IPS-18c (cell line): ENCODE data around the gene SEPHS2.
"Not testable (repeated sequence)": the region's sequence is repeated elsewhere in the genome, so short reads cannot be mapped to it uniquely, and the experiment has no call there.

Experiments
- H3K4me3 ChIP-seq: 2 replicates; pipeline ENCODE4 v1.7.0; 2013; ENCODE audit warnings: low read depth, mild to moderate bottlenecking, low read length, moderate library complexity; ENCODE audit not compliant: insufficient read depth
- H3K9me3 ChIP-seq: one replicate; pipeline ENCODE4 v1.6.1; 2013; ENCODE audit warnings: mild to moderate bottlenecking, low read length, moderate library complexity; ENCODE audit not compliant: control insufficient read depth, insufficient read depth

Gene SEPHS2

DNA sequence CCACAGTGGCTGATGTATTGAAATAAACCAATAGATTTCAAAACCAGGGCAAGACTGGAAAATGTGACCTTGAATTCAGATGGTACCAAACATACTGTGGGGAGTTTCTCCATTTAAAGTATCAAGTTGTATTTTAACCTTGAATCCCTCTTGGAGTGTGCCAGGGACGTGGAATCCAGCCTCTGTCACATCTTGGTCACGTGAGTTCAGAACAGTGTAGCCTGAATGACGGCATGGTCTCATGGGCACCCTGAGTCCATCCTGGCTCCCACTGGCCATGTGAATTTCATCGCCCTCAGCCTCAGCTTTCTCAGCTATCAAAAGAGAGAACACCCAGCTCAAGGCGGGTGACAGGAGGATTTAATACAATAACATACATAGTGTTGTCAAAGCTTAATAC is 31.5 kb downstream of the SEPHS2 start:
- no peak overlapping the region for H3K4me3 ChIP-seq
- no peaks in the 10 kb centered on the region for H3K9me3 ChIP-seq

DNA sequence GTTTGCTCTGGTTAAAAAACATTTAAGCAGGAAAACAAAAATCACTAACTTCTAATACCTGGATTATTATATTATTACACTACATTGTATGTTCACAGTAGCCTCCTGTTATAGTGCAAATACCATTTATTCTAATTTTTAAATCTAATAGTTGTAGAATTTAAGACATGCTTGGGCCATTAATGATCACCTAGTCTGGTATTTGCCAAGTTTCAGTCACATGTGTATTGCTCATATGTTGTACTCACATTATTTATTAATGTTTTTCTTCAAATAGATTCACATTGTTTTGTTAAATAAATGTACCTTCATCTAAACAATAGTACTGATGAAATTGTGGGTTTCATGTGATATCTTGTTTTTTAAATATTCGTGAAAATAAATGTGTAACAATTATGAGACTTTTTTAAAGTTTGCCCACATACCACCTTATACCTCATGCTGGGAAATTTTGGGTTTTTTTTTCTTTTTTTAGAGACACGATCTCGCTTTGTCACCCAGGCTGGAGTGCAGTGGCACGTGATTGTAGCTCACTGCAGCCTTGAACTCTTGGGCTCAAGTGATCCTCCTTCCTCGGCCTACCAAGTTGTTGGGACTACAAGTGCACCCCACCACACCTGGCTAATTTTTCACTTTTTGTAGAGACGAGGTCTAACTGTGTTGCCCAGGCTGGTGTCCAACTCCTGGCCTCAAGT is 32.4 kb downstream of the SEPHS2 start:
- no peak overlapping the region for H3K4me3 ChIP-seq
- no peaks in the 10 kb centered on the region for H3K9me3 ChIP-seq

DNA sequence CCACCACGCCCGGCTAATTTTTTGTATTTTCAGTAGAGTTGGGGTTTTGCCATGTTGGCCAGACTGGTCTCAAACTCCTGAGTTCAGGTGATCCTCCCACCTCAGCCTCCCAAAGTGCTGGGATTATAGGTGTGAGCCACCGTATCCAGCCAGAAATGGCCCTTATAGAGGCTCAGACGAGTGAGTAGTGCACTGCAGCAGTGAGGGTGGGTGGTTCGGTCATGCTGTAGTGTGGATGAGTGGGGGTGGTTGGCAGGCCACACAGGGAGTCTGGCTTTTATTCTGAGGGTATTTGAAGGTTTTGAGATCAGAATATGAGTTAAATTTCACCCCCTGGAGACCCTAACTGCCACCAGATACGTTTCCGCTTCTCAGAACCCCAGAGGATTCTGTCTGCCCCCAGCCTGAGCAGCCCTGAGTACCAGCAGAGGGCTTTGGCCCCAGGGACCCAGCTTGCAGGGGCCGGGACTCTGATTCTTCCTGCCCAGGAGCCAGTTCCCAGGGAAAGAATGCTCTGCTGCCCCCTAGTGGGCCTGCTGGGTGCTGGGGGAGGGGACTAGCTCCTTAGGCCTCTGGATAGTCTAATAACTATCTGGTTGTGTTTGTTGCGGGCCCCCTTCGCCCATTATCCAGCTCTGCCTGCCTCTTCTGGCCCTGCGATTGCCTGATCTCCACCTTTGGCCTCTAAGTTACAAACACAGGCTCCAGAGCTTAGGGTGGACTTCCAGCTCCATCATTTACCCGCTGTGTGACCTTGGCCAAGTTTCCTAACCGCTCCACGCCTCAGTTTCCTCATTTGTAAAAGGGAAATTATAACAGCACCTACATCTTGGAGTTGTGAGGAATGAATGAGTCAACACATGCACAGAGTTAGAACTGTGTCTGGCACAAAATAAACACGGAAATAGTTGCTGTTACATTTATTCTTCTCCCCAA is 36.3 kb downstream of the SEPHS2 start:
- Histone ChIP-seq H3K4me3 (no peak overlapping the region), H3K9me3 (no peaks in the 10 kb centered on the region)

DNA sequence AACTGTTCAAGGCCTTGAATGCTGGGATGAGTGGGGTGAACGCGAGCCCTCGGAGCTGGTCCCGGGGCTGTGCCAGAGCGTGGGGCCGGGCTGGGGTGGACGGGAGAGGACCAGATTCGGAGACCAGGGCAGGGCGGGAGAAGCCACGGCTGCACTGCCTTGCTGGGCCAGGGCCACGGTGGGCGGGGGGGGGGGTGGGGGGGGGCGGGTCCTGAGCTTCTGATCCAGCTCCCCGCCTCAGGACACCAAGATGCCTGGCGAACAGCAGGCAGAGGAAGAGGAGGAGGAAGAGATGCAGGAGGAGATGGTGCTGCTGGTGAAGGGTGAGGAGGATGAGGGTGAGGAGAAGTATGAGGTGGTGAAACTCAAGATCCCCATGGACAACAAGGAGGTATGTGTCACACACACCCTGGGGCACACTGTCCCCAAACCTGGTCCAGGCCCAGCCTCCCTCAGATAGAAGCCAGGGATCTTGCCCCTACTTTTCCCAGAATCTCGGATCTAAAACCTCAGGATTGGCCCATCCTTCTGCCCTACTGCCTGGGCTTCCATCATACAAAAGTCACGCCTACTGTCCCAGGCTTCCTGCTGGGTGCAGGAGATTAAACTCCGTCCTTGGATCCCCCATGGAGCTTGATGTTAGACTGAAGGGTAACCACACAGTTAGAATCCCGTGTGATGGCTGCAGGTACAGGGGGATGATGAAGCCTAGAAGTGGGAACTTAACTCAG is 37.7 kb downstream of the SEPHS2 start:
- H3K9me3 ChIP-seq: no peaks in the 10 kb centered on the region
- peak overlapping the region; percentile 80 for H3K4me3 ChIP-seq

DNA sequence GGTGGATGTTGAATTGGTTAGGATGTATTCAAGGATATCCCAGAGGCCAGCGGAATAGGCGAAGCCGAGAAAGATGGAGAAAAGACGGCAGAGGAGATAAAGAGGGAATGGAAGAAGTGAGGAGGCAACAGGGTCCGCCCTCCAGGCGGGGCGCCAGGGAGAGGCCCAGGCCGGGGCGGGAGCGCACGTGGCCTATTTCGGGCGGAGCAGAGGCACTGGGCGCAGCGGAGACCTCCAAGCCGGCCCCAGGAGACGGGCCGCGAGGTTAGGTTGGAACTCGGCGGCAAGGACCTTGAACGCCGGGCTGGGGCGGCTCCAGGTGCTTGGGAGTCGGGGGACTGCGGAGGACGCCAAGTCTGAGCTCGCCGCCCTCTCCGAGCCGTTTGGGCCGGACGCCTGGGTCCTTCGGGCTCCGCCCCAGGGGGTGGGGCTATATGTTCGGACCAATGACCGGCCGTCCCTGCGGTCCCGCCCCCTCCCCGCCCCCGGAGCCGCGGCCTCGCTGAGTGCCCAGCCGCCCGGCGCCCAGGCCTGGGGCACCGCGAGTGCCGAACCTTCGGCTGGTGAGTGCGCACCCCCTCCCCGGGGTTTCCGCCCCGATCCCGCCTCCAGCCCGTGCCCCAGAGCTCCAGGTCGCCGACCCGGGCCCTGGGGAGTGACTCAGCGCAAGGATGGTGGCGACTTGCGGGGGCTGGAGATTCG is 38.4 kb downstream of the SEPHS2 start, which contains the start of gene ZNF771:
ZNF771 (plus strand) TSS at position 505 of the 702 bp plus-strand sequence. CDS start 448 bp downstream, outside the sequence.
- Histone ChIP-seq H3K4me3 (peak within 1 kb of the TSS; percentile 80), H3K9me3 (no peaks in the 10 kb centered on the region)

DNA sequence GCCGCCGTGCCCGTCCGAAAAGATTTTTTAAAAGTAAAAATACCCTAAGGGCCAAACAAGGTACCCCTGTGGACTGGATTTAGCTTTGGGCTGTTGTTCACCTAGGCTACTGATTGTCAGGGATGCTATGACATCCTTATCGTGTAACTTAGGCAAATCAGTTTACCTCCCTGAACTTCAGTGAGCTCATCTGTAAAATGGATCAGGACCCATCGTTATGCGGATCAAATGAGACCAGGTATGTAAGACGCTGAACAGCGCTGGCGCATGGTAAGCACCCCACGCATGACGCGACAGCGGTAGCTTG is 38.9 kb downstream of the SEPHS2 start:
- no peaks in the 10 kb centered on the region for H3K9me3 ChIP-seq

DNA sequence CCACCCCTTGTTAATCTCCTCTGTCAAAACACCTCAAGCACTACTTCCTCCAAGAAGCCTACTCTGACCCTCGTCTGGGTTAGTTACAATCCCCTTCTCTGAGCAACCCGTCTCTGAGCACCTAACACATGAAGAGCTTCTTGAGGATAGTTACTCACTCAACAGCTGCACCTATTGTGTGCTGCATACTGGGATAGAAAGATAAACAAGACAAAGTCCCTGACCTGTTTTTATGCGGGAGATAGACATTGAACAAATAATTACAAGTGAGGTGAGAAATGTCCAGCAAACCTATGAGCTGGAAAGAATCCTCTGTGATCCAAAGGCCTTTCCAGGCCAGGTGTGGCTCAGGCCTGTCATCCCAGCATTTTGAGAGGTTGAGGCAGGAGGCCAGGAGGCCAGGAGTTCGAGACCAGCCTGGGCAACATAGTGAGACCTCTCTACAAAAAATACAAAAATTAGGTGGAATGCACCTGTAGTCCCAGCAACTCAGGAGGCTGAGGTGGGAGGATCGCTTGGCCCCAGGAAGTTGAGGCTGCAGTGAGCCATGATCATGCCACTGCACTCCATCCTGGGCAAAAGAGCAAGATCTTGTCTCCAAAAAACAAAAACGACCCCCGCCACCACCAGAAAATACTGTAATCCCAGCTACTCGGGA is 43.8 kb downstream of the SEPHS2 start:
- H3K4me3 ChIP-seq: no peak overlapping the region
- no peaks in the 10 kb centered on the region for H3K9me3 ChIP-seq

More for the DNA sequence above, 38.9 kb downstream of the SEPHS2 start:
- H3K4me3 ChIP-seq: peak overlapping the region; percentile 80

DNA sequence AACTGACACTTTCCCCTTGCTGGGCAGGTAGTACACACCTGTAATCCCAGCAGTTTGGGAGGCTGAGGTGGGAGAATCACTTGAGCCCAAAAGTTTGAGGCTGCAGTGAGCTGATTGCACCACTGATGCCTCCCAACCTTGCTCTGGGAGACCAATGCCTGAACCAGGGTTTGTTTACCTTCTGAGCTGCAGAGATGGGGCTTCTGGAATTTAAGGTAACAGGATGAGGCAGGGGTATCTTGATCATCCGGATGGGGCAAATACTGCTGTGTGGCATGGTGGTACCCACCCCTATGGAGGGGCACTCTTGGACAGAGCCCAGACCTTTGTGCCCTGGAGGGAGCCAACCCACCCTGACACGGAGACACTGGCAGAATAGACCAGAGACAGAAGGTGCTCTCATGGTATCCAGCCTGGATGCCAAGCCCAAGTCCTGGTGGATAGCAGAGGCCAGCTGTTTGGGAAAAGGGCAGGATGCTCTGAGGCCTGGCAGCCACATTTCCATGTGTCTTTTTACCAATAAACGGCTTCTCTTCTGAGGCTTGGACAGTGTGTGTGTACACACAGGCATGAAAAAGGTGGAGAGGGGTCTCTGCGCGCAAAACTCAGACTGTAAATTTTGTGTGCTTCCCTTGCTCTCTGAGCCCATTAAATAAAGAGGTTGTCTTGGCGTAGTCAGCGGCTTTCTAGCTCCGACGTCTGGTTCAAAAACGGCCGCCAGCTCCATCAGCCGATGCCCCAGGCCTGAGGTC is 46.1 kb downstream of the SEPHS2 start:
- Histone ChIP-seq H3K4me3 (peak overlapping the region; percentile 60), H3K9me3 (no peaks in the 10 kb centered on the region)

DNA sequence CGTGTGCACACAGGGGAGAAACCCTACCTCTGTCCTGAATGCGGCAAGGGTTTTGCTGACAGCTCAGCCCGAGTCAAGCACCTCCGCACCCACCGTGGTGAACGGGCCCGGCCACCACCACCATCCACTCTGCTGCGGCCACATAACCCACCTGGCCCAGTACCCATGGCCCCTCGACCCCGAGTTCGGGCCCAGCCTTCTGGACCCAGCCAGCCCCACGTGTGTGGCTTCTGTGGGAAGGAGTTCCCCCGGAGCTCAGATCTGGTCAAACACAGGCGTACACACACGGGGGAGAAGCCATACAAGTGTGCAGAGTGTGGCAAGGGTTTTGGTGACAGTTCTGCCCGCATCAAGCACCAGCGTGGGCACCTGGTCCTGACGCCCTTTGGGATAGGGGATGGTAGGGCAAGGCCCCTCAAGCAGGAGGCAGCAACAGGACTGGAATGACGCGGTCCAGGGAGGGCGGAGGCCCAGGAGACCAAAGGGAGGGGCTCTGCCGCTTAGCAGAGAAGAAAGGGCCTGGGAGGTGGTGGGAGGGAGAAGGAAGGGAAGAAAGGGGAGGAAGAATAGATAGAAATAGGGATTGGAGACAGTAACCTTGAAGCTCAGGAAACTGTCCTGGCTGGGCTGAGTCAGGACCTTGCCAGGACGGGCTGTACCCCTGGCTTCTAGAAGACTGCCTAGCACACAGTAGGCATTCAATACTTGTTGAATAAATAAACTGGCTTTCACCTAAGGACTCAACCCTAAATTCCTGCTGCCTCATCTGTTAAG is 46.8 kb downstream of the SEPHS2 start:
- H3K9me3 ChIP-seq: no peaks in the 10 kb centered on the region
- no peak overlapping the region for H3K4me3 ChIP-seq

DNA sequence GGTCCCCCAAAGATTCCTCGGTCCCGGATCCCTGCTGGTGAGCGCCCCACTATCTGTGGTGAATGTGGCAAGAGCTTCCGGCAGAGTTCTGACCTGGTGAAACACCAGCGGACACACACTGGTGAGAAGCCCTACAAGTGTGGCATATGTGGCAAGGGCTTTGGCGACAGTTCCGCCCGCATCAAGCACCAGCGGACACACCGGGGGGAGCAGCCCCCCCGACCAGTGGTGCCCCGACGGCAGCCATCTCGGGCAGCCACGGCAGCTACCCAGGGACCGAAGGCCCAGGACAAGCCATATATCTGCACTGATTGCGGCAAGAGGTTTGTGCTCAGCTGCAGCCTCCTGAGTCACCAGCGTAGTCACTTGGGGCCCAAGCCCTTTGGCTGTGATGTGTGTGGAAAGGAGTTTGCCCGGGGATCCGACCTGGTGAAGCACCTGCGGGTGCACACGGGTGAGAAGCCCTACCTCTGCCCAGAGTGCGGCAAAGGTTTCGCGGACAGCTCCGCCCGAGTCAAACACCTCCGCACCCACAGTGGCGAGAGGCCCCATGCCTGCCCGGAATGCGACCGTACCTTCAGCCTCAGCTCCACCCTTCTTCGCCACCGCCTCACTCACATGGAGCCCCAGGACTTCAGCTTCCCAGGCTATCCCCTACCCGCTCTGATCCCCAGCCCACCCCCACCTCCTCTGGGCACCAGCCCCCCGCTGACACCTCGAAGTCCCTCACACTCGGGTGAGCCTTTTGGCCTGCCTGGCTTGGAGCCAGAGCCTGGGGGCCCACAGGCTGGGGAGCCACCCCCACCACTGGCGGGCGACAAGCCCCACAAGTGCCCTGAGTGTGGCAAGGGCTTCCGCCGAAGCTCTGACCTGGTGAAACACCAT is 47.7 kb downstream of the SEPHS2 start:
- H3K4me3 ChIP-seq: no peak overlapping the region

DNA sequence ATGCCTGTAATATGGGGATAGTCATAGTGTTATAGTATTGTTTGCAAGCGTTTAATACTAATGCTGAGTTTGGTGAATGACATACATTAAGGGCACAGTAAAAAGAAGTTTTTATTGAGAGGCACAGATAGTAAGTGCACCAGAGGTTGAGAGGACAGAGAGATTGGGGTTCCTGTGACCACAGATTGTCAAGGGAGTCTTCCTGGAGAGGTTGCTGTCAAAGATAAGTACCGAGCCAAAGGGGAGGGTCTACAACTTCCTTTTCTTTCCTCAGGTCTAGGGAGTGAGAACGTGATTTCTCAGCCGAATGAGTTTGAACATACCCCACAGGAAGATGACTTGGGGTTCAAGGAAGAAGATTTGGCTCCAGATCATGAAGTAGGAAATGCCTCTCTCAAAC is 48.6 kb downstream of the SEPHS2 start:
- H3K9me3 ChIP-seq: no peaks in the 10 kb centered on the region
- no peak overlapping the region for H3K4me3 ChIP-seq

More for the DNA sequence above, 47.7 kb downstream of the SEPHS2 start:
- H3K9me3 ChIP-seq: no peaks in the 10 kb centered on the region

DNA sequence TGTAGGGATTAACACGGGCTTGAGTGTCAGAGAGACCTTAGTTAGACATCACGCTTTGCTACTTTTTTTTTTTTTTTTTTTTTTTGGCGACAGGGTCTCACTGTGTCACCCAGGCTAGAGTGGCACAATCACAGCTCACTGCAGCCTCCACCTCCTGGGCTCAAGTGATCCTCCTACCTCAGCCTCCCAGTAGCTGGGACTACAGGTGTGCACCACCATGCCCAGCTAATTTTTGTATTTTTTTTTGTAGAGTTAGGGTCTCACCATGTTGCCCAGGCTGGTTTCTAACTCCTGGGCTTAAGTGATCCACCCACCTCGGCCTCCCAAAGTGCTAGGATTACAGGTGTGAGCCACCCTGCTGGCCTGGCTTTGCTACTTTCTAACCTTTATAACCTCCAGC is 49.0 kb downstream of the SEPHS2 start:
- H3K4me3 ChIP-seq: peak overlapping the region; percentile 94
- H3K9me3 ChIP-seq: not testable (repeated sequence)

DNA sequence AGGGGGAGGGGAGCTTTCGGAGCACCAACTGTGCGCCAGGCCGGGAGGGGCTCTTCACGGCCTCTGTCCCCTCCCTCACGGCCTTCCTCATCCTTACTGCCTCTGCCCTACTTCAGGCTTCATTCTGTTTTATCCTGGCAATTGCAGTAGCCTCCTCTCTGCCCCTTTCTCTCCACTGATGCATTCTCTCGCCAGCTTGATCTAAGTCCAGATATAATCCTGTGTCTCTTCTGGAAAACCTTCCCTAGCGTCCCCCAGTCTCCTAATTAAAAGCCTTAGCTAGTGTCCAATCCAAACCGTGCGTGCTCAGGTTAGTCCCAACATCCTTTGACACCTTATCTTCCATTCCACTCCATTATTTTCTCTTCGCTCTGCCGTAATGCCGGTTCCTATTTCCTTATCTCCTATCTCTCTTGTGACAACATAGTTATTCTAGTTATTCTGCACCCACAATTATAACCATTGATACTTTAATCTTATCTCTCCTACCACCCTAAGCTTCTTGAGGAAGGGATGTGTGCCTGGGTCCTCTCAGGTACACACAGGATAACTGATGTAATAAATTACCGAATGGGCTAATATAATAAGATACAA is 49.6 kb downstream of the SEPHS2 start:
- no peaks in the 10 kb centered on the region for H3K9me3 ChIP-seq
- H3K4me3 ChIP-seq: peak overlapping the region; percentile 94
